OCI-LY3 (cell line): ENCODE results near the gene C17orf100.
"Not testable (repeated sequence)": the region's sequence is repeated elsewhere in the genome, so short reads cannot be mapped to it uniquely, and the experiment has no call there.

ENCODE experiments used
- H2AFZ ChIP-seq: fragments of 200-600, 300-600 bp; shearing (Covaris generic); 2 replicates; pipeline ENCODE4 v1.6.0; 2014; ENCODE audit warnings: antibody characterized with exemption, low read depth, low read length
- H3K27ac ChIP-seq: fragments of 200-600, 300-600 bp; sonication (generic); 2 replicates; pipeline ENCODE4 v1.5.1; 2014; ENCODE audit warnings: mild to moderate bottlenecking, low read length, moderate library complexity, mixed read lengths
- H3K27me3 ChIP-seq: fragments of 200-600, 300-600 bp; sonication (generic); 2 replicates; pipeline ENCODE4 v1.6.1; 2014; ENCODE audit warnings: low read depth, low read length, mixed read lengths
- H3K36me3 ChIP-seq: fragments of 200-600, 300-600 bp; sonication (generic); replicated peaks from 2 replicates; pipeline ENCODE3; 2014; ENCODE audit warnings: low read depth, low read length, mixed read lengths
- H3K4me1 ChIP-seq: fragments of 300-600, 200-600 bp; sonication (generic); 2 replicates; pipeline ENCODE4 v1.6.1; 2014; ENCODE audit warnings: low read length, mixed read lengths
- H3K4me2 ChIP-seq: fragments of 200-600, 300-600 bp; sonication (generic); 2 replicates; pipeline ENCODE4 v1.6.1; 2014; ENCODE audit warnings: low read length, mixed read lengths
- H3K4me3 ChIP-seq: fragments of 300-600, 200-600 bp; sonication (generic); 2 replicates; pipeline ENCODE4 v1.5.1; 2014; ENCODE audit warnings: antibody characterized with exemption, mild to moderate bottlenecking, low read length, moderate library complexity
- H3K79me2 ChIP-seq: fragments of 300-600, 200-600 bp; shearing (Covaris generic); 2 replicates; pipeline ENCODE4 v1.6.1; 2014; ENCODE audit warnings: mild to moderate bottlenecking, low read length, mixed read lengths
- H3K9ac ChIP-seq: fragments of 300-600, 200-600 bp; shearing (Covaris generic); 2 replicates; pipeline ENCODE4 v1.6.0; 2014; ENCODE audit warnings: mild to moderate bottlenecking, low read length, moderate library complexity
- H3K9me3 ChIP-seq: fragments of 200-600, 300-600 bp; shearing (Covaris generic); 2 replicates; pipeline ENCODE4 v1.6.1; 2014; ENCODE audit warnings: low read length, mixed read lengths; ENCODE audit not compliant: insufficient read depth
- H4K20me1 ChIP-seq: fragments of 200-600, 300-600 bp; sonication (generic); 2 replicates; pipeline ENCODE4 v1.6.1; 2016; ENCODE audit warnings: low read length, mixed read lengths; ENCODE audit not compliant: insufficient read depth
- EZH2phosphoT487 ChIP-seq: fragments of 200-600 bp; shearing (Covaris generic); IDR thresholded peaks from 2 replicates; pipeline ENCODE4 v1.6.1; 2018; ENCODE audit warnings: antibody characterized with exemption, mixed run types, low read depth
- TF ChIP-seq, protein P1 (sequence below): fragments of 200-600, 300-600 bp; sonication (generic); IDR thresholded peaks from 2 replicates; pipeline ENCODE4 v1.5.1; 2014; ENCODE audit warnings: antibody characterized with exemption, low read length, low read depth

Gene C17orf100

DNA sequence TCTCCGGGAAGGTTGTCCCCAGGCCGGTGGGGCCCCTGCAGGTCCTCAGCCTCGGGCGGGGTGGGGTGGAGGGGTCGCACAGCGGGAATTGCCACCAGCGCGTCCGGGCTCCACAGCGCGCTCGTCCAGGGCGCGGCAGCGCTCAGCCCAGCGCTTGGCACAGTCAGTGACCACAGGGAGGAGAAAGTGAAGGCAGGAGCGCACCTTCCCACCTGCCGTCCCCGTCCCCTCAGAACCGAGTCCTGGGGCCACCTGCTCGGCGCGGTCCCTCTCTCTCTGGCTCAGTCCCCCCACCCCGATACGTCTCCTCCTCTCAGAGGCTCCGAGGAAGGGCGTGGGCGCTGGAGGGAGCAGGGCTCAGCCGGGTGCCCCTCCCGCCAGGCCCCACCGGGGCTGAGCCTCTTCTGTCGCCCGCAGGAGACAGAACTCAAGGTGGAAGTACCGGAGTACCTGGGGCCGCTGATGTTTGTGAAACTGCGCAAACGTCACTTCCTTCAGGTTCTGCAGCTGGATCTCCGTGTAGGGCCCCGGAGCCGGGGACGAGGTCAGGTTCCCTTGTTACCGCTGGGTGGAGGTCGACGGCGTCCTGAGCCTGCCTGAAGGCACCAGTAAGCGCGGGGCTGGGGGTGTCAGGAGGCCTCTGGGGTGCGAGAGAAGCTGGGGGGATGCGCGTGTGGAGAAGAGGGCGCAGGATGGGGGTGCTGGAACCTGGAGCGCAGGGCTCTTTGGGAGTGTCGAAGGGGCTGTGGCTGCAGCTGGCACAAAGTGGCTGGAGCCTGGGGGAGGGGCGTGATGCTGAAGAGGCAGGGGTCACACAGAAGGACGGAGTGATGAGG, 5.5 kb downstream of the C17orf100 start:
- Histone ChIP-seq H2AFZ (peak overlapping the region; percentile 21; the same call in 1 of the 2 replicates), H3K4me1 (peaks cover 19% of the 10 kb centered on the region), H3K9ac (peak overlapping the region; percentile 68), H3K27ac (peak overlapping the region; percentile 34), H3K4me2 (peak overlapping the region; percentile 79), H3K4me3 (peak overlapping the region; percentile 85)
- H3K79me2 ChIP-seq, H3K36me3 ChIP-seq, H4K20me1 ChIP-seq, H3K9me3 ChIP-seq, H3K27me3 ChIP-seq: not testable (repeated sequence)

DNA sequence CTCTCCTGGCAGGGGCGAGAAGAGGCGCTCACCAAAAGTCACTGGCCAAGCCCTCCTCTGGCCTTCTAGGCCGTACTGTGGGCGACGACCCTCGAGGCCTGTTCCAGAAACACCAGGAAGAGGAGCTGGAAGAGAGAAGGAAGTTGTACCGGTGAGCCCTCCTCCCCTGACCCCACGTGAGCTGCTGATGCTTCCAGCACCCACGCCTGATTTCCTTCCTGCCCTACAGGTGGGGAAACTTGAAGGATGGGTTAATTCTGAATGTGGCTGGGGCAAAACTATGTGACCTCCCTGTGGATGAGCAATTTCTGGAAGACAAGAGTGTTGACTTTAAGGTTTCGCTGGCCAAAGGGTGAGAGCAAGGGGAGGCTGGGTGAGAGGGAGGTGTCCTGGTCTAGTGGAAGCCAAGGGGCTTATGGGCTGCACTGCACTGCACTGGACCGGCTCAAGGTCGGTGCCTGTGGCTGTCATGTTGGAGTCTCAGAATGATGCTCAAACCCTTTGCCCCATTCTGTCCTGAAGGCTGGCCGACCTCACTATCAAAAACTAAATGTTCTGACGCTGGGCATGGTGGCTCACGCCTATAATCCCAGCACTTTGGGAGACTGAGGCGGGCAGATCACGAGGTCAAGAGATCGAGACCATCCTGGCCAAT, 6.2 kb downstream of the C17orf100 start:
- no peaks in the 10 kb centered on the region for H4K20me1 ChIP-seq
- H3K27ac ChIP-seq: peak overlapping the region; percentile 34
- no peaks in the 10 kb centered on the region for H3K9me3 ChIP-seq
- H3K9ac ChIP-seq: peak overlapping the region; percentile 68
- peak overlapping the region; percentile 79 for H3K4me2 ChIP-seq
- no peaks in the 10 kb centered on the region for H3K36me3 ChIP-seq
- peak overlapping the region; percentile 85 for H3K4me3 ChIP-seq
- peaks cover 17% of the 10 kb centered on the region for H3K4me1 ChIP-seq
- peak overlapping the region; percentile 21; the same call in 1 of the 2 replicates for H2AFZ ChIP-seq
- no peak for TF ChIP-seq EZH2phosphoT487
- TF ChIP-seq, protein P1, sequence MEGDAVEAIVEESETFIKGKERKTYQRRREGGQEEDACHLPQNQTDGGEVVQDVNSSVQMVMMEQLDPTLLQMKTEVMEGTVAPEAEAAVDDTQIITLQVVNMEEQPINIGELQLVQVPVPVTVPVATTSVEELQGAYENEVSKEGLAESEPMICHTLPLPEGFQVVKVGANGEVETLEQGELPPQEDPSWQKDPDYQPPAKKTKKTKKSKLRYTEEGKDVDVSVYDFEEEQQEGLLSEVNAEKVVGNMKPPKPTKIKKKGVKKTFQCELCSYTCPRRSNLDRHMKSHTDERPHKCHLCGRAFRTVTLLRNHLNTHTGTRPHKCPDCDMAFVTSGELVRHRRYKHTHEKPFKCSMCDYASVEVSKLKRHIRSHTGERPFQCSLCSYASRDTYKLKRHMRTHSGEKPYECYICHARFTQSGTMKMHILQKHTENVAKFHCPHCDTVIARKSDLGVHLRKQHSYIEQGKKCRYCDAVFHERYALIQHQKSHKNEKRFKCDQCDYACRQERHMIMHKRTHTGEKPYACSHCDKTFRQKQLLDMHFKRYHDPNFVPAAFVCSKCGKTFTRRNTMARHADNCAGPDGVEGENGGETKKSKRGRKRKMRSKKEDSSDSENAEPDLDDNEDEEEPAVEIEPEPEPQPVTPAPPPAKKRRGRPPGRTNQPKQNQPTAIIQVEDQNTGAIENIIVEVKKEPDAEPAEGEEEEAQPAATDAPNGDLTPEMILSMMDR: no peak
- no peaks in the 10 kb centered on the region for H3K27me3 ChIP-seq
- peaks cover 4% of the 10 kb centered on the region; the same call in 1 of the 2 replicates for H3K79me2 ChIP-seq

DNA sequence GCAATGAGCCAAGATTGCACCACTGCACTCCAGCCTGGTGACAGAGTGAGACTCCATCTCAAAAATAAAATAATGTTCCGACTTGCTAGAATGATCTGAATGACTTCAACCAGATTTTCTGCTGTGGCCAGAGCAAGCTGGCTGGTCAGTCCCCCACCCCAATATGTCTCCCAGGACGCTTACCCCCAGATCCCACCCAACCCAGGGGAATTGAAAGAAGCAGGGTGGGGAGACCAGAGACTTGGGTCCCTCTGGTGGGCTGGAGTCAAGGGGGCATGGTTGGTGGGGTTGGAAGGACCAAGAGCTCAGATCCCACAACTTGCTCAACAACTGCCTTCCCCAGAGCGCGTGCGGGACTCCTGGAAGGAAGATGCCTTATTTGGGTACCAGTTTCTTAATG, 6.8 kb downstream of the C17orf100 start:
- H3K4me1 ChIP-seq: peaks cover 17% of the 10 kb centered on the region
- H3K4me3 ChIP-seq, H3K4me2 ChIP-seq, H3K27ac ChIP-seq, H2AFZ ChIP-seq, H3K27me3 ChIP-seq, H3K9ac ChIP-seq, H3K9me3 ChIP-seq, H3K79me2 ChIP-seq, H3K36me3 ChIP-seq, H4K20me1 ChIP-seq: not testable (repeated sequence)

DNA sequence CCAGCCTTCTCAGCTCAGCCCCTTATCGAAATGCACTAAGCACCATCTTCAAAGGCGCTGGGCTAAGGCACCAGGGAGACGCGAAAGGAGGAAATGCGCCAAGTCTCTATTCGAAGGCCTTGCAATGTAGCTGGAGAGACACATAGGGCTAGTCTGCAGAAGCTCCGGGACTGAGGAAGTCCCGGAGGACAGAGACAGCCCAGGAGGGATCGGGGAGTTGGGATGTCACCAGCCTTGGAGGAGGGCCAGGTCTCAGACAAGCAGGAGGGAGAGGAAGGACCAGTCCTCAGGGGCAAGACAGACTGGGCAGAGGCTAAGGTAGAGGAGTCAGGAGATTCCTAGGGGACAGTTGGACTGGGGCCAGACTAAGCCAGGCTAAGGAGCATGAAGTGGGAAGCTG, 8.5 kb downstream of the C17orf100 start:
- Histone ChIP-seq H3K27ac (peak overlapping the region; percentile 63; the same call in 1 of the 2 replicates), H3K36me3 (no peaks in the 10 kb centered on the region), H3K9ac (no peak overlapping the region), H4K20me1 (no peaks in the 10 kb centered on the region), H3K4me3 (peak overlapping the region; percentile 59), H3K9me3 (no peaks in the 10 kb centered on the region), H2AFZ (no peak overlapping the region), H3K4me1 (peaks cover 17% of the 10 kb centered on the region), H3K27me3 (no peaks in the 10 kb centered on the region), H3K79me2 (peaks cover 4% of the 10 kb centered on the region; the same call in 1 of the 2 replicates), H3K4me2 (peak overlapping the region; percentile 81)
- TF ChIP-seq, protein P1: no peak
